ENCODE results near the gene SPC24. TPM values are rescaled to one million over a fixed set of nuclear protein-coding genes. Genes with fewer than 3 reads are reported as not detected.

Gene SPC24
- total RNA-seq, 1 donor from 2014 or later: 3.8 TPM

DNA sequence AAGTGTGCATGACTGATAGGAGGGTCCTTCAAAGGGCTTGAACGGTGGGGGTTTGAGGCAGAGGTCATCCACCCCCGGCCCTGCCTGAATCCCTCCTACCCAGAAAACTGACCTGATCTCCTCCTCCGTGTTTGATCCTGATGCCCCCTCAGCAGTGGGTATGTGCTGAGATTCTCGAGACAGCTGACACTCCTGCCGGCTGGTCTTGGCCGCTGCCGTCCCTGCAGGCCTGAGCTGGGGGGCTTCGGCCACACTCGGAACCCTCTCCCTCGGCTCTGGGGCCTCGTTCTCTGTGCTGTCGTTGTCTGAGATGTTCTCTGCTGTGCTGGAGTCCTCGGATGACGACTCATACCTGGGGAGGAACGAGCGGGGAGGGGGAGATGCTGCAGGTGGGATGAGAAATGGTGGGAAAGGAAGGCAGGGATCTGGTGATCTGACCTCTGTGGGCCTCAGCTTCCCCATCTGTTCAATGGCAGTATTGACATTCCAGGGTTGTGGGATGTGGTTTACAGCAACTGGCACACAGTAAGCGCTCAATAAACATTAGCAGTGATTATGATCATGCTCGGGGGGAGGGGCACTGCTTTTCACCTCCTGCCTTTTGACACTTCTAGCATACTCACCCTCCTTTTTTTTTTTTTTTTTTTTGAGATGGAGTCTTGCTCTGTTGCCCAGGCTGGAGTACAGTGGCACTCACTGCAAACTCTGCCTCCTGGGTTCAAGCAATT, 21.0 kb upstream of the SPC24 start:
- no peak overlapping the region for H3K27ac Mint-ChIP-seq (ENCODE audit: unreplicated experiment)
- no peak overlapping the region for H3K4me3 Mint-ChIP-seq (ENCODE audit: unreplicated experiment)
- DNase-seq: no peak
- peaks cover 3% of the 10 kb centered on the region for H3K27me3 Mint-ChIP-seq (ENCODE audit: unreplicated experiment)
- TF ChIP-seq, protein P1, sequence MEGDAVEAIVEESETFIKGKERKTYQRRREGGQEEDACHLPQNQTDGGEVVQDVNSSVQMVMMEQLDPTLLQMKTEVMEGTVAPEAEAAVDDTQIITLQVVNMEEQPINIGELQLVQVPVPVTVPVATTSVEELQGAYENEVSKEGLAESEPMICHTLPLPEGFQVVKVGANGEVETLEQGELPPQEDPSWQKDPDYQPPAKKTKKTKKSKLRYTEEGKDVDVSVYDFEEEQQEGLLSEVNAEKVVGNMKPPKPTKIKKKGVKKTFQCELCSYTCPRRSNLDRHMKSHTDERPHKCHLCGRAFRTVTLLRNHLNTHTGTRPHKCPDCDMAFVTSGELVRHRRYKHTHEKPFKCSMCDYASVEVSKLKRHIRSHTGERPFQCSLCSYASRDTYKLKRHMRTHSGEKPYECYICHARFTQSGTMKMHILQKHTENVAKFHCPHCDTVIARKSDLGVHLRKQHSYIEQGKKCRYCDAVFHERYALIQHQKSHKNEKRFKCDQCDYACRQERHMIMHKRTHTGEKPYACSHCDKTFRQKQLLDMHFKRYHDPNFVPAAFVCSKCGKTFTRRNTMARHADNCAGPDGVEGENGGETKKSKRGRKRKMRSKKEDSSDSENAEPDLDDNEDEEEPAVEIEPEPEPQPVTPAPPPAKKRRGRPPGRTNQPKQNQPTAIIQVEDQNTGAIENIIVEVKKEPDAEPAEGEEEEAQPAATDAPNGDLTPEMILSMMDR (IDR thresholded peaks at IDR 0.05; ENCODE audit: partially characterized antibody, unreplicated experiment): no peak
- no peaks in the 10 kb centered on the region for H3K36me3 Mint-ChIP-seq (ENCODE audit: unreplicated experiment)
- peaks cover 1% of the 10 kb centered on the region for H3K9me3 Mint-ChIP-seq (ENCODE audit: unreplicated experiment)
- no peaks in the 10 kb centered on the region for H3K4me1 Mint-ChIP-seq (ENCODE audit: low read depth, unreplicated experiment)

DNA sequence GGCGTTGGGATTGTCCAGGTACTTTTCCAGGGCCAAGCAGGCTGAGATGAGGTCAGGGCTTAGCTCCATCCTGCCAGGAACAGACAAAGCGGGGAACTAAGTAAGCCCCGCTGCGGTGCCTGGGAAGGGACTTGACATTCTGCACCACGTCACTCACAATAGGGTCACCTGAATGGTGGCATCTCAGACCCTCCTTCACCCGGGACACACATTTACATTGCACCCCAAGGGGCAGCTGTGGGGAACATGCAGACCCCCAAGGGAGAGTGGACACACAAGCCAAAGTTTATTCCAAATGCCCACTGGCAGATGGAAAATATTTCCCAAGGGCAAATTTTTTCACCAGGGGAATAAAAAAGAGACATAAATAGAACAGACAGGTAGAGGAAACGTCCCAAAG, 20.3 kb upstream of the SPC24 start:
- Mint-ChIP-seq H3K4me3 (ENCODE audit: unreplicated experiment) (no peak overlapping the region), H3K27me3 (ENCODE audit: unreplicated experiment) (peaks cover 2% of the 10 kb centered on the region), H3K9me3 (ENCODE audit: unreplicated experiment) (peaks cover 1% of the 10 kb centered on the region)

DNA sequence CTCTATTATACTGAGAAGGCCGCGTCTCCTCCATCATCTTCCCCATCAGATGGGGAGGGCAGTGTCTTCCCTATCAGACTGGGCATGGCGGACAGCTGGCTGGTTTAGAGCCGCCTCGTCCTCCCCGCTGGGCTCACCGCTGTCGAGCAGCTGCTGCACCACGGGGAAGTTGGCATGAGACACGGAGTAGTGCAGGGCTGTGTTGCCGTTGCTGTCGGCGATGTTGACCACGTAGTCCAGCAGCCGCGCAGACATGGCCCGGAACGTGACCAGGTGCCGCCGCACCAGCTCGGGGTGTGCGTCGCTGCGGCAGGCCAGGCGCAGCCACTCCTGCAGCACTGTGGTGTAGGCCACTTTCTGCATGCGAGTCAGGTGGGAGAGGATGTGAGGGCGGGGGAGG, 18.8 kb upstream of the SPC24 start:
- Mint-ChIP-seq H3K4me1 (ENCODE audit: low read depth, unreplicated experiment) (no peaks in the 10 kb centered on the region), H3K27me3 (ENCODE audit: unreplicated experiment) (peaks cover 2% of the 10 kb centered on the region), H3K36me3 (ENCODE audit: unreplicated experiment) (no peaks in the 10 kb centered on the region), H3K27ac (ENCODE audit: unreplicated experiment) (no peak overlapping the region), H3K4me3 (ENCODE audit: unreplicated experiment) (no peak overlapping the region), H3K9me3 (ENCODE audit: unreplicated experiment) (peaks cover 1% of the 10 kb centered on the region)
- TF ChIP-seq, protein P1 (IDR thresholded peaks at IDR 0.05; ENCODE audit: partially characterized antibody, unreplicated experiment): no peak
- DNase-seq: no peak

More for the DNA sequence above, 20.3 kb upstream of the SPC24 start:
- Mint-ChIP-seq H3K4me1 (ENCODE audit: low read depth, unreplicated experiment) (no peaks in the 10 kb centered on the region), H3K36me3 (ENCODE audit: unreplicated experiment) (no peaks in the 10 kb centered on the region), H3K27ac (ENCODE audit: unreplicated experiment) (no peak overlapping the region)
- TF ChIP-seq, protein P1 (IDR thresholded peaks at IDR 0.05; ENCODE audit: partially characterized antibody, unreplicated experiment): no peak
- no peak for DNase-seq

- H3K36me3 Mint-ChIP-seq (ENCODE audit: unreplicated experiment): no peaks in the 10 kb centered on the region
- peaks cover 2% of the 10 kb centered on the region for H3K27me3 Mint-ChIP-seq (ENCODE audit: unreplicated experiment)
- H3K4me1 Mint-ChIP-seq (ENCODE audit: low read depth, unreplicated experiment): no peaks in the 10 kb centered on the region
- H3K4me3 Mint-ChIP-seq (ENCODE audit: unreplicated experiment): no peak overlapping the region
- no peak overlapping the region for H3K27ac Mint-ChIP-seq (ENCODE audit: unreplicated experiment)
- TF ChIP-seq, protein P1 (IDR thresholded peaks at IDR 0.05; ENCODE audit: partially characterized antibody, unreplicated experiment): no peak
- DNase-seq: no peak
- H3K9me3 Mint-ChIP-seq (ENCODE audit: unreplicated experiment): peaks cover 1% of the 10 kb centered on the region
Measured at GRCh38 chr19:11173516-11174155, 18.1 kb upstream of the SPC24 start.

GRCh38 chr19:11172576-11172975, 17.0 kb upstream of the SPC24 start:
- no peaks in the 10 kb centered on the region for H3K4me1 Mint-ChIP-seq (ENCODE audit: low read depth, unreplicated experiment)
- peaks cover 1% of the 10 kb centered on the region for H3K9me3 Mint-ChIP-seq (ENCODE audit: unreplicated experiment)
- no peaks in the 10 kb centered on the region for H3K36me3 Mint-ChIP-seq (ENCODE audit: unreplicated experiment)
- TF ChIP-seq, protein P1 (IDR thresholded peaks at IDR 0.05; ENCODE audit: partially characterized antibody, unreplicated experiment): no peak
- DNase-seq: no peak
- peaks cover 2% of the 10 kb centered on the region for H3K27me3 Mint-ChIP-seq (ENCODE audit: unreplicated experiment)
- H3K27ac Mint-ChIP-seq (ENCODE audit: unreplicated experiment): no peak overlapping the region
- no peak overlapping the region for H3K4me3 Mint-ChIP-seq (ENCODE audit: unreplicated experiment)

Data from glutamatergic neuron (in vitro differentiated cells).